Fibroblast of lung (primary cell): ENCODE results near the gene TBC1D22A.

Source experiments
- CTCF ChIP-seq, 2 donors: IDR thresholded peaks in 1 of 2; conservative IDR thresholded peaks in 1 of 2; 1 replicate in 1 of 2; 2 replicates in 1 of 2; pipeline ENCODE4 v1.5.1; 2011 to 2012; ENCODE audit warnings: low read length in 2 of 2, control low read depth in 1 of 2, inconsistent platforms in 1 of 2, low read depth in 1 of 2, mild to moderate bottlenecking in 1 of 2
- EZH2 ChIP-seq: IDR thresholded peaks from 2 replicates; pipeline ENCODE4 v1.5.1; 2012; ENCODE audit warnings: low read length, control low read depth, mild to moderate bottlenecking; ENCODE audit errors: missing control alignments

DNA sequence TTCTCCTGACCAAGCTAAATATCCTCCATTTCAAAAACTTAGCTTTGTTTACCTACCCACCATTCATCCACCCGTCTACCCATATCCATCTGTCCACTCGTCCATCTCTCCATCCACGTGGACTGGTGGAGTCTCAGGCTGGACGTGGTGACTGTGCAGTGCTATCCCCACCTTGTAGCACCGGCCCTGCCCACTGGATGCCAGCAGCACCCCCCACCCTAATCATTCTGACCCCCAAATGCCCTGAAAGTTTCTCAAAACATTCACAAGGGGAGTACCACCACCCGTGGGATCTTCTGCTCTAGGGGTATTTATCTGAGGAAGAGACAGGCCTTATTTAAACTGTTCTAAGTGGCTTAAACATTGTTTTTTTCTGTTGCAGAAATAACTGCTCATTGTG is 206.4 kb downstream of the TBC1D22A start:
- TF ChIP-seq EZH2, result no peak
- no peak for TF ChIP-seq CTCF (conservative IDR thresholded peaks at IDR 0.05 in 1 of 2, IDR thresholded peaks at IDR 0.05 in 1 of 2; ENCODE audit: low read depth in 1 of 2, low read length in 2 of 2)
